HCT116 (cell line): ENCODE data around the gene CTIF. TPM values are rescaled to one million over a fixed set of nuclear protein-coding genes. Genes with fewer than 3 reads are reported as not detected.

Source experiments
- ATAC-seq: fragments of 200-7000 bp; cut with Tn5 transposase; 2 replicates; pipeline ENCODE4 v1.9.1; 2020; ENCODE audit warnings: mild to moderate bottlenecking, moderate library complexity
- BruUV-seq: library from RNA; stranded (reverse); fragments of 400-500 nt; replicated peaks from 2 replicates; lab custom pipeline; 2021; lab: Mats Ljungman, UMichigan
- CTCF ChIA-PET: fragments of 300-600 bp; sonication (Branson Sonifier 250); formaldehyde crosslinking; loops from one replicate; lab custom pipeline; 2021; ENCODE audit warnings: antibody characterized with exemption; lab: Charles Lee
- POLR2A ChIA-PET: fragments of 300-600, 350-600 bp; sonication (Branson Sonifier 250); formaldehyde crosslinking; loops from one replicate; lab custom pipeline; 2021; ENCODE audit warnings: antibody characterized with exemption; lab: Charles Lee
- RAD21 ChIA-PET, 2 experiments: fragments of 300-600 bp; sonication (Branson Sonifier 250); formaldehyde crosslinking; loops; one replicate each; lab custom pipeline; 2023; ENCODE audit warnings: low total read pairs in 2 of 2; ENCODE audit not compliant: uncharacterized antibody in 2 of 2, unreplicated experiment in 2 of 2, low non-redundant PET in 1 of 2; lab: Charles Lee
- DNase-seq: peaks from one replicate; pipeline ENCODE4 v3.0.0-alpha.2; 2010; ENCODE audit warnings: low read depth, low spot score
- H2AFZ ChIP-seq: fragments of 200-600 bp; shearing (Covaris generic), sonication (generic); 2 replicates; pipeline ENCODE4 v1.6.1; 2017; ENCODE audit warnings: low read depth, mixed run types, mixed read lengths, antibody characterized with exemption, low read length; ENCODE audit not compliant: poor library complexity, severe bottlenecking
- H3K27ac ChIP-seq: 2 replicates; pipeline ENCODE4 v1.5.1; 2012; ENCODE audit warnings: low read depth, low read length
- H3K27me3 ChIP-seq: fragments of 200-600 bp; sonication (generic); 2 replicates; pipeline ENCODE4 v1.6.1; 2016; ENCODE audit warnings: mixed run types, low read length, mixed read lengths; ENCODE audit not compliant: insufficient read depth
- H3K36me3 ChIP-seq, 2 experiments: fragments of 200-500 bp in 1 of 2; fragments of 200-600 bp in 1 of 2; sonication (Bioruptor generic) in 1 of 2; sonication (generic) in 1 of 2; 2 replicates each; pipeline versions ENCODE4 v1.5.1 to v1.6.1; 2014 to 2016; ENCODE audit warnings: low read length in 2 of 2, inconsistent platforms in 1 of 2, mixed read lengths in 1 of 2, mixed run types in 1 of 2; ENCODE audit not compliant: insufficient read depth in 2 of 2, control insufficient read depth in 1 of 2
- H3K4me1 ChIP-seq, 2 experiments: fragments of 200-600 bp in 1 of 2; sonication (generic) in 1 of 2; 2 replicates each; pipeline versions ENCODE4 v1.5.1 to v1.6.1; 2012 to 2017; ENCODE audit warnings: low read length in 2 of 2, inconsistent platforms in 1 of 2, mild to moderate bottlenecking in 1 of 2, mixed read lengths in 1 of 2, mixed run types in 1 of 2, moderate library complexity in 1 of 2; ENCODE audit not compliant: insufficient read depth in 2 of 2, control insufficient read depth in 1 of 2
- H3K4me2 ChIP-seq: fragments of 200-600 bp; sonication (generic); 2 replicates; pipeline ENCODE4 v1.6.1; 2017; ENCODE audit warnings: mixed run types, low read length, mixed read lengths
- H3K4me3 ChIP-seq, 2 experiments: fragments of 200-600 bp in 1 of 2; sonication (generic) in 1 of 2; replicated peaks in 1 of 2; 2 replicates each; pipeline ENCODE4 v1.5.1; 2011 to 2016; ENCODE audit warnings: low read length in 2 of 2, control low read depth in 1 of 2, low read depth in 1 of 2, mild to moderate bottlenecking in 1 of 2, mixed read lengths in 1 of 2, mixed run types in 1 of 2
- H3K79me2 ChIP-seq: fragments of 200-600 bp; sonication (generic); 2 replicates; pipeline ENCODE4 v1.6.1; 2017; ENCODE audit warnings: mild to moderate bottlenecking, mixed run types, low read length, moderate library complexity, mixed read lengths; ENCODE audit not compliant: insufficient read depth
- H3K9ac ChIP-seq: fragments of 200-600 bp; sonication (generic); 2 replicates; pipeline ENCODE4 v1.6.1; 2016; ENCODE audit warnings: low read length, mixed read lengths
- H3K9me2 ChIP-seq: fragments of 200-600 bp; sonication (generic), shearing (Covaris generic); 2 replicates; pipeline ENCODE4 v1.6.1; 2017; ENCODE audit warnings: mixed run types, mild to moderate bottlenecking, moderate library complexity; ENCODE audit not compliant: insufficient read depth
- H3K9me3 ChIP-seq, 2 experiments: fragments of 200-500 bp in 1 of 2; fragments of 200-600 bp in 1 of 2; sonication (Bioruptor generic) in 1 of 2; sonication (generic) in 1 of 2; 2 replicates each; pipeline ENCODE4 v1.6.1; 2014 to 2017; ENCODE audit warnings: low read length in 2 of 2, mixed read lengths in 2 of 2, inconsistent platforms in 1 of 2, low read depth in 1 of 2, mild to moderate bottlenecking in 1 of 2, mixed run types in 1 of 2, moderate library complexity in 1 of 2; ENCODE audit not compliant: control insufficient read depth in 1 of 2, insufficient read depth in 1 of 2
- H4K20me1 ChIP-seq: fragments of 200-600 bp; sonication (generic), shearing (Covaris generic); 2 replicates; pipeline ENCODE4 v1.6.1; 2017; ENCODE audit warnings: mixed run types, mild to moderate bottlenecking, moderate library complexity; ENCODE audit not compliant: insufficient read depth
- ATF3 ChIP-seq: IDR thresholded peaks from 2 replicates; pipeline ENCODE4 v1.6.1; 2012
- CBX3 ChIP-seq: IDR thresholded peaks from 2 replicates; pipeline ENCODE4 v1.6.1; 2012; ENCODE audit warnings: low read depth
- EGR1 ChIP-seq: IDR thresholded peaks from 2 replicates; pipeline ENCODE4 v1.6.1; 2012; ENCODE audit warnings: low read depth
- ELF1 ChIP-seq: IDR thresholded peaks from 2 replicates; pipeline ENCODE4 v1.6.1; 2012; ENCODE audit warnings: low read depth, borderline replicate concordance
- EZH2 ChIP-seq: fragments of 200-600 bp; sonication (generic); IDR thresholded peaks from 2 replicates; pipeline ENCODE4 v1.6.1; 2017; ENCODE audit warnings: antibody characterized with exemption, mixed run types
- EZH2phosphoT487 ChIP-seq: fragments of 200-600 bp; IDR thresholded peaks from 2 replicates; pipeline ENCODE4 v1.6.1; 2018; ENCODE audit warnings: antibody characterized with exemption, borderline replicate concordance
- FOSL1 ChIP-seq: IDR thresholded peaks from 2 replicates; pipeline ENCODE4 v1.6.1; 2012; ENCODE audit warnings: low read depth
- POLR2A ChIP-seq: IDR thresholded peaks from 2 replicates; pipeline ENCODE4 v1.7.0; 2011; ENCODE audit warnings: borderline replicate concordance; ENCODE audit not compliant: insufficient read depth, insufficient read length; ENCODE audit errors: extremely low read depth
- POLR2AphosphoS5 ChIP-seq: IDR thresholded peaks from 2 replicates; pipeline ENCODE4 v1.6.1; 2011; ENCODE audit warnings: mild to moderate bottlenecking, low read depth, low read length, moderate library complexity
- SIN3A ChIP-seq: IDR thresholded peaks from 2 replicates; pipeline ENCODE4 v1.6.1; 2012; ENCODE audit warnings: low read depth
- SRF ChIP-seq: IDR thresholded peaks from 2 replicates; pipeline ENCODE4 v1.6.1; 2012; ENCODE audit warnings: low read depth
- TCF7L2 ChIP-seq: IDR thresholded peaks from 2 replicates; pipeline ENCODE4 v1.7.0; 2011; ENCODE audit warnings: borderline replicate concordance, inconsistent platforms; ENCODE audit not compliant: insufficient read depth, insufficient read length; ENCODE audit errors: extremely low read depth
- YY1 ChIP-seq: IDR thresholded peaks from 2 replicates; pipeline ENCODE4 v1.6.1; 2011; ENCODE audit warnings: low read length, low read depth, moderate library complexity, mild to moderate bottlenecking; ENCODE audit not compliant: insufficient replicate concordance; ENCODE audit errors: extremely low read depth
- intact Hi-C: fragments of 100-400 bp; cut with micrococcal nuclease; formaldehyde crosslinking; loops from 2 replicates; pipeline ENCODE4 v1.10.0; 2022
- total RNA-seq: library from RNA; stranded (reverse); gene quantifications from one replicate; pipeline ENCODE4 v1.2.1, GENCODE V29; 2021; ENCODE audit not compliant: unreplicated experiment
- TF ChIP-seq, protein P1 (sequence below): IDR thresholded peaks from 2 replicates; pipeline ENCODE4 v1.6.1; 2011; ENCODE audit warnings: mild to moderate bottlenecking, low read length, moderate library complexity; ENCODE audit not compliant: insufficient replicate concordance; ENCODE audit errors: extremely low read depth
- TF ChIP-seq, protein P2 (sequence below): IDR thresholded peaks from 2 replicates; pipeline ENCODE4 v1.6.1; 2012

CTIF gene
- total RNA-seq, 1 experiment from 2014 or later, result 19.7 TPM

DNA sequence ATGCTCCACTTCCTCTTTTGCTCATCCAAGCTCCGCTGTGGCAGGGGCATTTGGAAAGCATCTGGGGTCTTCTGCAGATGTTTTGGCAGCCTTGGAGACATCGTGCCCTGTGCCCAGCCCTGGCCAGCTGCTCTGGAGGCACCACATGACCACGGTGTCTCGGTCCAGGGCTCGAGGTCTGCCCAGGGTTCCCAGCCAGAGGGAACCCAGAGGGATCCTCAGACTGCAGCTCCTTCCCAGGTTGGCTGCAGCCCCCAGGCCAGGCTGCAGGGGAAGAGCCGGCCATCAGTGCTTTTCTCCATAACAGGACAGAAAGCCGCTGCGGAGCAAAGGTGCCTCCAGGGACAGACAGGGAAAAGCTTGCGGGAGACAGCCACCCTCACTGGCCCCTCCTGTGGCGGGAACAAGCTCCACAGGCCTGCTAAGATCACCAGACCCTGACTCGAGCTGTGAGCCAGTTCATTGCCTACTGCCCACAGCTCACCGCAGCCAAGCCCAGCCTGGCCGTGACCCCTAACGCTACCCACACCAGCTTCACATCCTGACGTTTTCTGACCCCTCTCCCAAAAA lies 337.2 kb downstream of the CTIF start:
- DNase-seq, result no peak
- no TSS peak for BruUV-seq

DNA sequence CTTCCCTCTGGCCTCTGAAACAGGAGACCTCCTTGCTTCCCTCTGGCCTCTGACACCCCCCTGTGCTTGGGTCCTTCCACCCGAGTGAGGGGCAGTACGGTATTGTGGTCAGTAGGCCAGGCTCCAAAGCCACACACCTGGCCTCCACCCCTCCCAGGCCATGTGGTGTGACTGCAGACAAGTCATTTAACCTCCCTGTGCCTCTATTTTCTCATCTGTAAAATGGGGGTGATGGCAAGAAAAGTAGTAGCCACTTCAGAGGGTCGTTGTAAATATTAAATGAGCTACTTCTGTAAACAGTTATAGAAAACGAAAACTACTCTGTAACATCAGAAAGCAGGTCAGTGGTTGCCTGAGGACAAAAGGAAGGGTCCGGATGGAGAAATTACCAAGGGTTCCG lies 337.8 kb downstream of the CTIF start:
- ATAC-seq (no peak), DNase-seq (no peak)
- TF ChIP-seq EGR1 (no peak), CBX3 (no peak)
- TF ChIP-seq, protein P1, sequence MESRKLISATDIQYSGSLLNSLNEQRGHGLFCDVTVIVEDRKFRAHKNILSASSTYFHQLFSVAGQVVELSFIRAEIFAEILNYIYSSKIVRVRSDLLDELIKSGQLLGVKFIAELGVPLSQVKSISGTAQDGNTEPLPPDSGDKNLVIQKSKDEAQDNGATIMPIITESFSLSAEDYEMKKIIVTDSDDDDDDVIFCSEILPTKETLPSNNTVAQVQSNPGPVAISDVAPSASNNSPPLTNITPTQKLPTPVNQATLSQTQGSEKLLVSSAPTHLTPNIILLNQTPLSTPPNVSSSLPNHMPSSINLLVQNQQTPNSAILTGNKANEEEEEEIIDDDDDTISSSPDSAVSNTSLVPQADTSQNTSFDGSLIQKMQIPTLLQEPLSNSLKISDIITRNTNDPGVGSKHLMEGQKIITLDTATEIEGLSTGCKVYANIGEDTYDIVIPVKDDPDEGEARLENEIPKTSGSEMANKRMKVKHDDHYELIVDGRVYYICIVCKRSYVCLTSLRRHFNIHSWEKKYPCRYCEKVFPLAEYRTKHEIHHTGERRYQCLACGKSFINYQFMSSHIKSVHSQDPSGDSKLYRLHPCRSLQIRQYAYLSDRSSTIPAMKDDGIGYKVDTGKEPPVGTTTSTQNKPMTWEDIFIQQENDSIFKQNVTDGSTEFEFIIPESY, result no peak
- ChIA-PET RAD21 (no interaction called here), CTCF (no interaction called here), POLR2A (no interaction called here)
- no TSS peak for BruUV-seq
- Histone ChIP-seq H3K27ac (no peak overlapping the region), H3K4me3 (no peak overlapping the region), H3K9me2 (no peaks in the 10 kb centered on the region), H3K36me3 (no peaks in the 10 kb centered on the region), H3K79me2 (no peaks in the 10 kb centered on the region), H2AFZ (no peak overlapping the region), H3K9ac (no peak overlapping the region), H4K20me1 (no peaks in the 10 kb centered on the region), H3K27me3 (peaks cover 30% of the 10 kb centered on the region; the same call in 1 of the 2 replicates), H3K9me3 (no peaks in the 10 kb centered on the region), H3K4me1 (peaks cover 8 to 23% of the 10 kb centered on the region in 2 experiments), H3K4me2 (no peak overlapping the region)
- intact Hi-C loops, result no loop called here

More for the DNA sequence above, 337.2 kb downstream of the CTIF start:
- Histone ChIP-seq H4K20me1 (no peaks in the 10 kb centered on the region), H3K9me3 (no peaks in the 10 kb centered on the region), H3K4me2 (no peak overlapping the region), H3K79me2 (no peaks in the 10 kb centered on the region), H3K36me3 (no peaks in the 10 kb centered on the region), H3K27me3 (peaks cover 31% of the 10 kb centered on the region; the same call in 1 of the 2 replicates), H3K4me3 (no peak overlapping the region), H2AFZ (no peak overlapping the region), H3K9me2 (no peaks in the 10 kb centered on the region), H3K9ac (no peak overlapping the region), H3K27ac (no peak overlapping the region), H3K4me1 (peaks cover 8 to 23% of the 10 kb centered on the region in 2 experiments)
- ATAC-seq, result no peak
- TF ChIP-seq EZH2phosphoT487, result no peak
- no peak for TF ChIP-seq EZH2
- TF ChIP-seq, protein P2, sequence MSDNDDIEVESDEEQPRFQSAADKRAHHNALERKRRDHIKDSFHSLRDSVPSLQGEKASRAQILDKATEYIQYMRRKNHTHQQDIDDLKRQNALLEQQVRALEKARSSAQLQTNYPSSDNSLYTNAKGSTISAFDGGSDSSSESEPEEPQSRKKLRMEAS, result no peak
- no peak for TF ChIP-seq ELF1
- TF ChIP-seq CBX3, result no peak
- no peak for TF ChIP-seq YY1
- TF ChIP-seq ATF3, result no peak
- TF ChIP-seq POLR2AphosphoS5, result no peak
- TF ChIP-seq POLR2A, result no peak
- TF ChIP-seq TCF7L2, result no peak
- TF ChIP-seq FOSL1, result no peak
- TF ChIP-seq SIN3A, result no peak
- TF ChIP-seq SRF, result no peak
- ChIA-PET CTCF (no interaction called here), POLR2A (no interaction called here), RAD21 (no interaction called here)
- intact Hi-C loops, result no loop called here
